ENCODE results near the gene ARHGAP10.
A peak's percentile ranks its signal among the peaks of the same experiment; 100 is the strongest.

The ARHGAP10 gene, protein sequence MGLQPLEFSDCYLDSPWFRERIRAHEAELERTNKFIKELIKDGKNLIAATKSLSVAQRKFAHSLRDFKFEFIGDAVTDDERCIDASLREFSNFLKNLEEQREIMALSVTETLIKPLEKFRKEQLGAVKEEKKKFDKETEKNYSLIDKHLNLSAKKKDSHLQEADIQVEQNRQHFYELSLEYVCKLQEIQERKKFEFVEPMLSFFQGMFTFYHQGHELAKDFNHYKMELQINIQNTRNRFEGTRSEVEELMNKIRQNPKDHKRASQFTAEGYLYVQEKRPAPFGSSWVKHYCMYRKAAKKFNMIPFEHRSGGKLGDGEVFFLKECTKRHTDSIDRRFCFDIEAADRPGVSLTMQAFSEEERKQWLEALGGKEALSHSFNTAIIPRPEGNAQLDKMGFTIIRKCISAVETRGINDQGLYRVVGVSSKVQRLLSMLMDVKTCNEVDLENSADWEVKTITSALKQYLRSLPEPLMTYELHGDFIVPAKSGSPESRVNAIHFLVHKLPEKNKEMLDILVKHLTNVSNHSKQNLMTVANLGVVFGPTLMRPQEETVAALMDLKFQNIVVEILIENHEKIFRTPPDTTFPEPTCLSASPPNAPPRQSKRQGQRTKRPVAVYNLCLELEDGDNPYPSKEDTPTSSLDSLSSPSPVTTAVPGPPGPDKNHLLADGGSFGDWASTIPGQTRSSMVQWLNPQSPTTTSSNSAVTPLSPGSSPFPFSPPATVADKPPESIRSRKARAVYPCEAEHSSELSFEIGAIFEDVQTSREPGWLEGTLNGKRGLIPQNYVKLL

GRCh38 chr4:147731580-147732517 lies at the start of gene ARHGAP10:
TSS of gene ARHGAP10 (plus strand) at chr4:147732088. CDS start at chr4:147732302, 214 bp downstream.
- no peak for DNase-seq (ENCODE audit: low read depth, low spot score)

DNA sequence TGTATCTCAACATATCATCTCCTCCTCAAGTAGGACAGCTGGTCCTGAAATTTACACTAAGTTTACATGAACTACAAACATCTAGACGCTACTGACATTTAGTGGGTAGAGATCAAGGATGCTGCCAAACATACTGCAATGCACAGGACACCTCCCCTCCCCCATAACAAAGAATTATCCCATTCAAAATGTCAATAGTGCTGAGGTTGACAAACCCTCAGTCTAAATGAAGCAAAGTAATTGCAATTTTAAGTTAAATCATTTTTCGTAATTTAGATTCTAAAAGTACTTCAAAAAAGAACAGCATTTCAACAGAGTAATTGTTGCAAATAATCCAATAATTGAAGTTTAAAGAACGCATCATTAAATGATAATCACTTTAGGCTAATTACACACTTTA lies 49.1 kb upstream of the ARHGAP10 start:
- DNase-seq (ENCODE audit: low read depth, low spot score) = no peak

GRCh38 chr4:147683188-147683591 lies 48.7 kb upstream of the ARHGAP10 start:
- DNase-seq (ENCODE audit: low read depth, low spot score) = no peak

- peak; percentile 48 for DNase-seq (ENCODE audit: low read depth, low spot score)
These were observed 47.9 kb upstream of the ARHGAP10 start, which contains the start of gene PRMT9 for GRCh38 chr4:147683717-147684700. TSS of gene PRMT9 (minus strand) at chr4:147684163. CDS start at chr4:147683987, 176 bp downstream.

- DNase-seq (ENCODE audit: low read depth, low spot score) = no peak
These were observed 42.8 kb upstream of the ARHGAP10 start for GRCh38 chr4:147689067-147689466.

GRCh38 chr4:147691820-147692219 lies 40.1 kb upstream of the ARHGAP10 start:
- DNase-seq (ENCODE audit: low read depth, low spot score) = no peak

DNA sequence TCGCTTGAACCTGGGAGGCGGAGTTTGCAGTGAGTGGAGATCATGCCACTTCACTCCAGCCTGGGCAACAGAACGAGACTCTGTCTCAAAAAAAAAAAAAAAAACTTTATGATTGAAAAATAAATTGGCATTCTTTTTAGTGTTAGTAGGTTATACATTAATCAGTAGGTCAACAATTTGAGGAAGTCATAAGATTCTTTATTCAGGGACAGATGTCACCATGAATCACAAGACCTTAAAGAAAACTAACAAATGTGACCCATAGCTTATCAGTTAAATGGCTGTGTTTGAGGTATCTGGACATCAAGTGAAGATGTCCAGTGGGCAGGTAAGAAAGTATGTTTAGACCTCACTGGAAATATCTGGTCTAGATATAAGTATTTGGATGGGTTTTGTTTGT lies 38.7 kb upstream of the ARHGAP10 start:
- DNase-seq (ENCODE audit: low read depth, low spot score) = no peak

DNA sequence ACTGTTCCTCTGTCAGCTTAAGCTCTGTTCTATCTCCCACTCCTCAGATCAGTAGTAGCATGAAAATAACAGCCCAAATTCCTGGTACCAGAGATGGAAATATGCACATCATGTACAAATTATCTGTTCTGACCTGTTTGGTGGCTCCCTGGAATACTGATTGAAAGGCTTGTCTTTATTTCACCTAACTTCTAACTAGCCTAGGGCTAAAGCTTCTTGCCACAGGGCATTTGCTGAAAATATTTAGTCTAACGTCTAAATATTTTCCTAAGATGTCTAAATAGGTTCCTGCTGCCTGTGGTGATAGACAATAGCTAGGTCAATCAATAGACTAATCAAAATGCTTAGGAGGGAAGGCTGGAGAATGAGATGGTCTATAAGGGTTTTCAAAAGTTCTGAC lies 35.0 kb upstream of the ARHGAP10 start:
- no peak for DNase-seq (ENCODE audit: low read depth, low spot score)

GRCh38 chr4:147704846-147705245 lies 27.0 kb upstream of the ARHGAP10 start:
- DNase-seq (ENCODE audit: low read depth, low spot score) = no peak

DNA sequence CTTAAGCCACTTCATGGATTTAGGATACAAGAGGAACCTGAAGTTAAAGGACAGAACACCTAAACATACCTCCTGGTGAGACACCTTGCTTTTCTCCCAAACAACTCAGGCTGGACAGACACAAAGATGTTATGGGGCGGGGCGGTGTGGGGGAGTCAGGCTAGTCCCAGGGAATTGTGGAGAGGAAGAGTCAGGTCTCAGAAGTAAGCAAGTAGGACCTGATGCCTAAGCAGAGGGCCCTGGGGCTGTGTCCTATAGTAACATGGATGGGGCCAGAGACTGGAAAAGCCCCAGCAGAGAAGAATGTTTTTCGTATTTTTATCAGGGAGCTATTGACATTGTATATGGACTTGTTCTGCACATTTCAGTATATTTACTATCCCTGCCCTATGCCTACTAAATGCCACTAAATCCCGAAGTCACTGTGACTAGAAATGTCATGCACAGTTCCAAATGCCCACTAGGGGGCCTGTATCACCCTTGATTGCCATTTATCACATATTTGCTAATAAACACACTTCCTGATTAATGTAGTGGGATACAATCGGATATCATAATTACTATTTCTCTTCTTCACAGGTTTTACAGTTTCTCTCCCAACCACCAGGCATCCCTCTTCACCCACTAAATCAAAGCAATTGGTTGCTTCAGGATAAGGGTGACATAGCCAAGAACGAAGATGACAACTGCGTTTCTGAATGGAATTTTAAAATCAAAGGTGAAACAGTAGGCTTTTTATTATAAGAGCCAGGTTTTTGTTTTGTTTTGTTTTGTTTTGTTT lies 23.8 kb upstream of the ARHGAP10 start:
- DNase-seq (ENCODE audit: low read depth, low spot score) = no peak

- no peak for DNase-seq (ENCODE audit: low read depth, low spot score)
These were observed 21.9 kb upstream of the ARHGAP10 start for GRCh38 chr4:147709999-147710398.

- DNase-seq (ENCODE audit: low read depth, low spot score) = no peak
These were observed 17.1 kb upstream of the ARHGAP10 start for GRCh38 chr4:147714575-147715401.

GRCh38 chr4:147717878-147718277 lies 14.0 kb upstream of the ARHGAP10 start:
- DNase-seq (ENCODE audit: low read depth, low spot score) = no peak

- DNase-seq (ENCODE audit: low read depth, low spot score) = no peak
These were observed 8.6 kb upstream of the ARHGAP10 start for GRCh38 chr4:147723326-147723725.

DNA sequence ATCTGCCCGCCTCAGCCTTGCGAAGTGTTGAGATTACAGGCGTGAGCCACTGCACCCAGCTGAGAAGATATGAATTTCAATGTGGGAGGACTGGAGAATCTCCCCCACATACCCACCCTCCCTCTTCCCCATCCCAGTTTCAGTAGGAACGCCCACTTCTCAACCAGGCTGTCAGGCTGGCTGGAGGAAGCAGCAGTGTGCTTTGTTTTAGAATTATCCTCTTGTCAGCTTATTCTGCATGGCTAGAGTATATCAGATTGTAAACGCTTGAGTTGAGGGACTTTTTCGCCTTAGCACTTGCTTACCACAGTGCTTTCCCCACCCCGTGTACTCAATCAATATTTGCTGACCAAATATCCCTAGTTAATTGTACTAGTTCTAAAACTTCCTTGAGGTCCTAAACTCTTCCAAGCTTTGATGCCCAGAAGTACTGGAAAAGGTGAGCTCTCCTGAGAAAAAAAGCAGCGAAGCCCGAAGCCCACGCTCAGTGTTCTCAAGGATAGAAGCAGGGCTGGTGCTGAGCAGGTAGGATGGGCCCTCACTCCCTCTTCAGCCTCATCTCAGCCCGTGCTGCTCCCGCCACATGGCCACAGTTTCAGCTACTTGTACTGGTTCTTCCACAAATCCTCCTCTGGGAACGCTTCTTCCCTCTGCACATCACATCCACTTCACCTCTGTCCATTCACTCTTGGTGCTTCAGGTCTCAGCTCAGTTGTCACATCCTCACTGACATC lies 7.3 kb upstream of the ARHGAP10 start:
- DNase-seq (ENCODE audit: low read depth, low spot score) = no peak

DNA sequence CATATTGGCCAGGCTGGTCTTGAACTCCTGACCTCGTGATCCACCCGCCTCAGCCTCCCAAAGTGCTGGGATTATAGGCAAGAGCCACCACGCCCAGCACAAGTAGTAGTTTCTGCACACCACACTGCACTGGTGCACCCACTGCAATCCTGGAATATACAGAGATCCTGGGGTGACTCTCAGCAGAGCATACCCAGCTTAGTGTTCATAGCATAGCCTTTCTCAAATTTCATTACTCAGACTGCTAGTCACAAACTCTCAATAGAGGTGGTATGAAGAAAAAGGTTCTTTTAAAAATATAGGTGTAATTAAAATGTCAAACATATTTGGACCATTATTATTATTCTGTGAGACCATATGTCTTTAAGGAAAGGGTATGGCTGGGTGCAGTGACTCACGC lies 6.2 kb upstream of the ARHGAP10 start:
- no peak for DNase-seq (ENCODE audit: low read depth, low spot score)

DNA sequence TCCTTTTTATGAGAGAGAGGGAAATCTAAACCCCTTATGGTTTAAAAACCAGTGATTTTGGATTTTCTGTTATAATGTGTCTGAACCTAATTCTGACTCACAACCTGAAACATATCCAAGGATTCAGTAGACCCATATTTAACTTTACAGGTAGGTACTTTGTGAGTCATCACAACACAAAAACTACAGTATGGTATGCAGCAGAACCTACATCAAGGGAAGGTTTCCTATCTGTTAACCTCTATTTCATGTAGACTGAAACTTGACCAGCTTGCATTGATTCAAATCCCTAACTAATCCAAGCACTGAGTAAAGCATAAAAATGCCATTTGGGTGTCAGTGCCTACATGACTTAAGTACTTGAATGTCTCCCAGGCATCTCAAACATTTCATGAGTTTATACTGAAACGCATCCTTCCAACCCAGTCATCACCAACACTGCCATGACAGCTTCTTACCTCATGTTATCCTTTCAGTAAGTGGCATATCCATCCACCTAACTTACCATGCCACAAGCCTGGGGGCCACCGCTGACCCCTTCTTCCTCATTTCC lies 4.3 kb upstream of the ARHGAP10 start:
- DNase-seq (ENCODE audit: low read depth, low spot score) = no peak

DNA sequence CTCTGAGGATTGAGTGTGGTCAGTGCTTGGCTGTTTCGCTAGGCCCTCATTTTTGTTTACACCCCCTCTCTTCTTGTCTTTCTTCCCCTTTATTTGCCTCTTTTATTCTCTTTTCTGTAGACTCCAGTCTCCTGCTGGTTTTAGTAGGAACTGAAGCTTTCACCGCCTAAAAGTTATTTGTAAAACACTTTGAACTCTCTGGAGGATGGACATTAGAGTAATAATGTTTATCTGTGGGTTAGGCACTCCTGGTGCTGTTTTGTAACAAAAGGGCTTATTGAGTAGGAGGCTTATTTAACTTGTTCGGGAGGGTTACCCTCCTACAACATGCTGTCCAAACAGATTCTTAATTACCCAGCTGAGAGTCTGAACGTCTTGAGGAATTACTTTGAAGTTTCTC lies 1.6 kb upstream of the ARHGAP10 start:
- no peak for DNase-seq (ENCODE audit: low read depth, low spot score)
